HCT116 (cell line): ENCODE data around the gene C14orf180.

ENCODE experiments used
- POLR2A ChIP-seq: IDR thresholded peaks from 2 replicates; pipeline ENCODE4 v1.7.0; 2011; ENCODE audit warnings: borderline replicate concordance; ENCODE audit not compliant: insufficient read depth, insufficient read length; ENCODE audit errors: extremely low read depth
- ZNF274 ChIP-seq: fragments of 200-500 bp; sonication (Bioruptor generic); IDR thresholded peaks from 2 replicates; pipeline ENCODE4 v1.6.1; 2014; ENCODE audit warnings: mild to moderate bottlenecking, low read depth, low read length, inconsistent platforms

GRCh38 chr14:104589338-104590195 lies 10.0 kb downstream of the C14orf180 start:
- no peak for TF ChIP-seq ZNF274
- no peak for TF ChIP-seq POLR2A
